SK-N-SH treated with all-trans-retinoic acid at 6 μM for 48 hours (cell line): Measurements from ENCODE around the gene PRPF38A.

ENCODE experiments used
- ARNTL ChIP-seq: fragments of 450-650 bp; formaldehyde crosslinking; IDR thresholded peaks from 2 replicates; pipeline ENCODE4 v1.5.0; 2020; ENCODE audit warnings: low read depth, mild to moderate bottlenecking, moderate library complexity, borderline replicate concordance
- CREB5 ChIP-seq: fragments of 250-450 bp; sonication (Bioruptor Pico); IDR thresholded peaks from 2 replicates; pipeline ENCODE4 v1.5.1; 2020; ENCODE audit warnings: low read depth, mild to moderate bottlenecking, moderate library complexity
- ISL1 ChIP-seq: fragments of 250-450 bp; sonication (Bioruptor Pico); IDR thresholded peaks from 2 replicates; pipeline ENCODE4 v2.1.2; 2022; ENCODE audit warnings: mild to moderate bottlenecking, moderate library complexity
- OSR1 ChIP-seq: fragments of 250-450 bp; sonication (Bioruptor Pico); IDR thresholded peaks from 2 replicates; pipeline ENCODE4 v1.8.0; 2022; ENCODE audit warnings: moderate library complexity, mild to moderate bottlenecking, inconsistent platforms
- RARB ChIP-seq: fragments of 250-450 bp; sonication (Bioruptor Pico); IDR thresholded peaks from 2 replicates; pipeline ENCODE4 v1.8.0; 2021; ENCODE audit warnings: mild to moderate bottlenecking, moderate library complexity
- SNAI2 ChIP-seq: fragments of 250-450 bp; sonication (Bioruptor Pico); IDR thresholded peaks from 2 replicates; pipeline ENCODE4 v1.5.0; 2020; ENCODE audit warnings: mild to moderate bottlenecking, moderate library complexity
- TOX ChIP-seq: fragments of 250-450 bp; sonication (Bioruptor Pico); IDR thresholded peaks from 2 replicates; pipeline ENCODE4 v1.8.0; 2021; ENCODE audit warnings: mild to moderate bottlenecking, moderate library complexity, borderline replicate concordance
- TSHZ2 ChIP-seq: fragments of 250-450 bp; sonication (Bioruptor Pico); IDR thresholded peaks from 2 replicates; pipeline ENCODE4 v1.5.0; 2020; ENCODE audit warnings: mild to moderate bottlenecking, moderate library complexity
- ZFP3 ChIP-seq: fragments of 250-450 bp; sonication (Bioruptor Pico); IDR thresholded peaks from 2 replicates; pipeline ENCODE4 v1.5.0; 2020; ENCODE audit warnings: mild to moderate bottlenecking, moderate library complexity
- TF ChIP-seq, protein P1 (sequence below): fragments of 250-450 bp; sonication (Bioruptor Pico); IDR thresholded peaks from 2 replicates; pipeline ENCODE4 v1.8.0; 2020; ENCODE audit warnings: mild to moderate bottlenecking, moderate library complexity, borderline replicate concordance
- TF ChIP-seq, protein P2 (sequence below): fragments of 250-450 bp; sonication (Bioruptor Pico); IDR thresholded peaks from 2 replicates; pipeline ENCODE4 v1.5.1; 2021; ENCODE audit warnings: mild to moderate bottlenecking, moderate library complexity

- TF ChIP-seq ARNTL (CRISPR knock-in tag) (no peak), CREB5 (CRISPR knock-in tag) (no peak), ISL1 (CRISPR knock-in tag) (no peak), RARB (CRISPR knock-in tag) (no peak), TOX (CRISPR knock-in tag) (no peak), OSR1 (CRISPR knock-in tag) (no peak), TSHZ2 (CRISPR knock-in tag) (no peak), SNAI2 (CRISPR knock-in tag) (no peak), ZFP3 (CRISPR knock-in tag) (no peak)
- TF ChIP-seq, protein P1, sequence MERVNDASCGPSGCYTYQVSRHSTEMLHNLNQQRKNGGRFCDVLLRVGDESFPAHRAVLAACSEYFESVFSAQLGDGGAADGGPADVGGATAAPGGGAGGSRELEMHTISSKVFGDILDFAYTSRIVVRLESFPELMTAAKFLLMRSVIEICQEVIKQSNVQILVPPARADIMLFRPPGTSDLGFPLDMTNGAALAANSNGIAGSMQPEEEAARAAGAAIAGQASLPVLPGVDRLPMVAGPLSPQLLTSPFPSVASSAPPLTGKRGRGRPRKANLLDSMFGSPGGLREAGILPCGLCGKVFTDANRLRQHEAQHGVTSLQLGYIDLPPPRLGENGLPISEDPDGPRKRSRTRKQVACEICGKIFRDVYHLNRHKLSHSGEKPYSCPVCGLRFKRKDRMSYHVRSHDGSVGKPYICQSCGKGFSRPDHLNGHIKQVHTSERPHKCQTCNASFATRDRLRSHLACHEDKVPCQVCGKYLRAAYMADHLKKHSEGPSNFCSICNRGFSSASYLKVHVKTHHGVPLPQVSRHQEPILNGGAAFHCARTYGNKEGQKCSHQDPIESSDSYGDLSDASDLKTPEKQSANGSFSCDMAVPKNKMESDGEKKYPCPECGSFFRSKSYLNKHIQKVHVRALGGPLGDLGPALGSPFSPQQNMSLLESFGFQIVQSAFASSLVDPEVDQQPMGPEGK (CRISPR knock-in tag): no peak
- TF ChIP-seq, protein P2, sequence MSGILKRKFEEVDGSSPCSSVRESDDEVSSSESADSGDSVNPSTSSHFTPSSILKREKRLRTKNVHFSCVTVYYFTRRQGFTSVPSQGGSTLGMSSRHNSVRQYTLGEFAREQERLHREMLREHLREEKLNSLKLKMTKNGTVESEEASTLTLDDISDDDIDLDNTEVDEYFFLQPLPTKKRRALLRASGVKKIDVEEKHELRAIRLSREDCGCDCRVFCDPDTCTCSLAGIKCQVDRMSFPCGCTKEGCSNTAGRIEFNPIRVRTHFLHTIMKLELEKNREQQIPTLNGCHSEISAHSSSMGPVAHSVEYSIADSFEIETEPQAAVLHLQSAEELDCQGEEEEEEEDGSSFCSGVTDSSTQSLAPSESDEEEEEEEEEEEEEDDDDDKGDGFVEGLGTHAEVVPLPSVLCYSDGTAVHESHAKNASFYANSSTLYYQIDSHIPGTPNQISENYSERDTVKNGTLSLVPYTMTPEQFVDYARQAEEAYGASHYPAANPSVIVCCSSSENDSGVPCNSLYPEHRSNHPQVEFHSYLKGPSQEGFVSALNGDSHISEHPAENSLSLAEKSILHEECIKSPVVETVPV: no peak
Measured at GRCh38 chr1:52432807-52433206, 28.4 kb downstream of the PRPF38A start.
